Suprapubic skin (tissue), 4 donors: Measurements from ENCODE around the gene ISM1.

Experiments used
- POLR2A ChIP-seq, 2 donors: fragments of 450-650 bp; IDR thresholded peaks; one replicate each; pipeline ENCODE4 v1.6.1; 2017; ENCODE audit warnings: antibody characterized with exemption in 2 of 2, mild to moderate bottlenecking in 2 of 2, moderate library complexity in 2 of 2
- POLR2AphosphoS5 ChIP-seq, 3 donors: sonication (generic); formaldehyde crosslinking; IDR thresholded peaks; one replicate each; pipeline ENCODE4 v1.6.1; 2017; ENCODE audit warnings: antibody characterized with exemption in 3 of 3
- TF ChIP-seq, protein P1 (sequence below), 2 donors: fragments of 200-600 bp in 1 of 2; fragments of 450-650 bp in 1 of 2; sonication (generic) in 1 of 2; IDR thresholded peaks; one replicate each; pipeline ENCODE4 v1.5.1; 2016 to 2019; ENCODE audit warnings: antibody characterized with exemption in 2 of 2, mild to moderate bottlenecking in 1 of 2, moderate library complexity in 1 of 2

DNA sequence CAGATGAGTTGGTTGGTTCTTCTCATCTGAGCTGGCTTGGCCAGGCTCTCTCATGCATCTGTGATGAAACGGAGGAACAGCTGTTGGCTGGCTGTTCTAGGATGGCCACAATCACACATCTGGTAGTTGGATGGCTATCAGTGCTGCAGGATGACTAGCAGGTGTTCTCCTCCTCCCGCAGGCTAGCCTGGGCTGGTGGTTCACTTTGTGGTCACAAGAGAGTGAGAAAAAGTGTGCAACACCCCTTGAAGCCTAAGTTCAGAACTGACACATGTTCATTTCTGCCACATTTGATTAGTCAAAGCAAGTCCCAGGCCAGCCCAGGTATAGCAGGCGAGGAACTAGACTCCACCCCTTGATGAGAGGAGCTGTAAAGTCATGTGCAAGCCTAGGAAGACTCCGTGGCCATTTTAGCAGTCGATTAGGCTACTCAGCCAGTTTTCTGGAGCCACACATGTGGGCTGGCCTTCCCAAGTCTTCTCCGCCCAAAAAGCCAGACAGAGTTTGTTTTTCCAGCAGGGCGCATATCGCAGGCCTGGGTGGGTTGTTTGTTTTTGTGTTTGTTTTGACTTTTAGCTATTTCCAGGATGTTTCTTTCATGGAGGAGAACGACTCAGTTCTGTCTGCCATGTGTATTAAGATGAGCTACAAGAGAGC lies 120.8 kb downstream of the ISM1 start:
- TF ChIP-seq POLR2AphosphoS5 (IDR thresholded peaks at IDR 0.05) (no peak), POLR2A (IDR thresholded peaks at IDR 0.05) (no peak)
- TF ChIP-seq, protein P1, sequence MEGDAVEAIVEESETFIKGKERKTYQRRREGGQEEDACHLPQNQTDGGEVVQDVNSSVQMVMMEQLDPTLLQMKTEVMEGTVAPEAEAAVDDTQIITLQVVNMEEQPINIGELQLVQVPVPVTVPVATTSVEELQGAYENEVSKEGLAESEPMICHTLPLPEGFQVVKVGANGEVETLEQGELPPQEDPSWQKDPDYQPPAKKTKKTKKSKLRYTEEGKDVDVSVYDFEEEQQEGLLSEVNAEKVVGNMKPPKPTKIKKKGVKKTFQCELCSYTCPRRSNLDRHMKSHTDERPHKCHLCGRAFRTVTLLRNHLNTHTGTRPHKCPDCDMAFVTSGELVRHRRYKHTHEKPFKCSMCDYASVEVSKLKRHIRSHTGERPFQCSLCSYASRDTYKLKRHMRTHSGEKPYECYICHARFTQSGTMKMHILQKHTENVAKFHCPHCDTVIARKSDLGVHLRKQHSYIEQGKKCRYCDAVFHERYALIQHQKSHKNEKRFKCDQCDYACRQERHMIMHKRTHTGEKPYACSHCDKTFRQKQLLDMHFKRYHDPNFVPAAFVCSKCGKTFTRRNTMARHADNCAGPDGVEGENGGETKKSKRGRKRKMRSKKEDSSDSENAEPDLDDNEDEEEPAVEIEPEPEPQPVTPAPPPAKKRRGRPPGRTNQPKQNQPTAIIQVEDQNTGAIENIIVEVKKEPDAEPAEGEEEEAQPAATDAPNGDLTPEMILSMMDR (IDR thresholded peaks at IDR 0.05), result no peak
